ENCODE data around the gene PCAT7.
"Not testable (repeated sequence)": the region's sequence is repeated elsewhere in the genome, so short reads cannot be mapped to it uniquely, and the experiment has no call there.

The PCAT7 gene

GRCh38 chr9:94564279-94564678 is 9.4 kb downstream of the PCAT7 start:
- not testable (repeated sequence) for DNase-seq

GRCh38 chr9:94566550-94566949 is 11.7 kb downstream of the PCAT7 start:
- no peak for DNase-seq

- DNase-seq: no peak
These were observed 12.4 kb downstream of the PCAT7 start for GRCh38 chr9:94567271-94567670.

GRCh38 chr9:94568250-94568889 is 13.5 kb downstream of the PCAT7 start:
- no peak for DNase-seq

- DNase-seq: no peak
These were observed 14.3 kb downstream of the PCAT7 start for GRCh38 chr9:94568972-94569712.

- no peak for DNase-seq
These were observed 21.2 kb downstream of the PCAT7 start for GRCh38 chr9:94576131-94576530.

GRCh38 chr9:94577036-94577435 is 22.2 kb downstream of the PCAT7 start:
- no peak for DNase-seq

- DNase-seq: no peak
These were observed 22.7 kb downstream of the PCAT7 start for GRCh38 chr9:94577571-94577970.

GRCh38 chr9:94581728-94582127 is 26.8 kb downstream of the PCAT7 start:
- DNase-seq: no peak

GRCh38 chr9:94584555-94584954 is 29.7 kb downstream of the PCAT7 start:
- no peak for DNase-seq

- no peak for DNase-seq
These were observed 31.4 kb downstream of the PCAT7 start for GRCh38 chr9:94586316-94586715.

- no peak for DNase-seq
These were observed 31.9 kb downstream of the PCAT7 start for GRCh38 chr9:94586814-94587213.

GRCh38 chr9:94588681-94589080 is 33.8 kb downstream of the PCAT7 start:
- DNase-seq: no peak

- DNase-seq: not testable (repeated sequence)
These were observed 36.2 kb downstream of the PCAT7 start for GRCh38 chr9:94591046-94591545.

- DNase-seq: no peak
These were observed 37.0 kb downstream of the PCAT7 start for GRCh38 chr9:94591876-94592275.

GRCh38 chr9:94592683-94593082 is 37.8 kb downstream of the PCAT7 start:
- DNase-seq: not testable (repeated sequence)

GRCh38 chr9:94593459-94594345 is 38.8 kb downstream of the PCAT7 start, which contains the start of gene FBP2:
FBP2 (minus strand) TSS chr9:94593824; CDS start chr9:94593726, 98 bp downstream.
- DNase-seq: no peak

- DNase-seq: no peak
These were observed 44.2 kb downstream of the PCAT7 start for GRCh38 chr9:94599102-94599501.

- DNase-seq: no peak
These were observed 45.4 kb downstream of the PCAT7 start for GRCh38 chr9:94600258-94600657.

GRCh38 chr9:94600715-94601114 is 45.8 kb downstream of the PCAT7 start:
- no peak for DNase-seq

GRCh38 chr9:94602666-94603065 is 47.8 kb downstream of the PCAT7 start:
- no peak for DNase-seq

GRCh38 chr9:94603259-94604160 is 48.6 kb downstream of the PCAT7 start:
- DNase-seq: no peak
